Kidney capillary endothelial cell (primary cell): ENCODE results near the gene FUBP1.
"Not testable (repeated sequence)": the region's sequence is repeated elsewhere in the genome, so short reads cannot be mapped to it uniquely, and the experiment has no call there.

Experiments
- DNase-seq: peaks from one replicate; pipeline ENCODE4 v3.0.0-alpha.2; 2018; ENCODE audit warnings: low spot score

FUBP1 gene

DNA sequence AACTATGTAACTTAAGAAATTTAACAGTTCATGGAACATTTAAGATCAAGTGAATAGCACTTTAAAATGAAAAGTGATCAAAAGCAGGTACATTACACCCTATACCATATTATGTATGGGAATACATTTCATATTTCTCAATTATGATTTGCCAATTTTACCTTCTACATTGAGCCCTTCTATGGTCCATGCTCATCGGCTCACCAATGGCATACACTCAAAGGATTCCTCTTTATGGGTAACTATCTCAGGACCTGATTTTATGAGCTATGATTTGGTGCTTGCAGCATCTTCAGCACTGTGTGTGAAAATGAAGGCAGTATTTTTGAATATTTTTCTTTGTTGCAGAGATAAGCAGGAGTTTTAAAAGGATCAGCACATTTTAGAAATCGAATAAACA lies 33.5 kb downstream of the FUBP1 start:
- no peak for DNase-seq

DNA sequence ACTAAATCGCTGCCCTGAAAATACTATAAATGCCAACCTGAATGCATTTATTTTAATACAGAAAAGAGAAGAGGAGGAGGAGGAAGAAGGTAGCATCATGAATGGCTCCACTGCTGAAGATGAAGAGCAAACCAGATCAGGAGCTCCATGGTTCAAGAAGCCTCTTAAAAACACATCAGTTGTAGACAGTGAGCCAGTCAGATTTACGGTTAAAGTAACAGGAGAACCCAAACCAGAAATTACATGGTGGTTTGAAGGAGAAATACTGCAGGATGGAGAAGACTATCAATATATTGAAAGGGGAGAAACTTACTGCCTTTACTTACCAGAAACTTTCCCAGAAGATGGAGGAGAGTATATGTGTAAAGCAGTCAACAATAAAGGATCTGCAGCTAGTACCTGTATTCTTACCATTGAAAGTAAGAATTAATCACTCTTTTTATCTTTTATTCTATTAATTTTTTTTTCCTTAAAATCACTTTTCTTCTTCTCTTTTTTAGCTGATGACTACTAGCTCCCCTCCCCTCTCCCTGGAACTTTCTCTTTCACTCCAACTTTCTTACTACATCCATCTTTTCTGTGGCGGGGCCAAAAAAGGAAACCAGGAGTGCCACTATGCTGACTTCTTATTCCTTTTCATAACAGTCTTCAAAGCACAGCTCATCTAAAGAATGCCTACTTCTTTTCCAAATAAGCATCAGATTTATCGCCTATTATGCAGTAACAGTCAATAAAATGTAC lies 36.3 kb downstream of the FUBP1 start:
- no peak for DNase-seq

DNA sequence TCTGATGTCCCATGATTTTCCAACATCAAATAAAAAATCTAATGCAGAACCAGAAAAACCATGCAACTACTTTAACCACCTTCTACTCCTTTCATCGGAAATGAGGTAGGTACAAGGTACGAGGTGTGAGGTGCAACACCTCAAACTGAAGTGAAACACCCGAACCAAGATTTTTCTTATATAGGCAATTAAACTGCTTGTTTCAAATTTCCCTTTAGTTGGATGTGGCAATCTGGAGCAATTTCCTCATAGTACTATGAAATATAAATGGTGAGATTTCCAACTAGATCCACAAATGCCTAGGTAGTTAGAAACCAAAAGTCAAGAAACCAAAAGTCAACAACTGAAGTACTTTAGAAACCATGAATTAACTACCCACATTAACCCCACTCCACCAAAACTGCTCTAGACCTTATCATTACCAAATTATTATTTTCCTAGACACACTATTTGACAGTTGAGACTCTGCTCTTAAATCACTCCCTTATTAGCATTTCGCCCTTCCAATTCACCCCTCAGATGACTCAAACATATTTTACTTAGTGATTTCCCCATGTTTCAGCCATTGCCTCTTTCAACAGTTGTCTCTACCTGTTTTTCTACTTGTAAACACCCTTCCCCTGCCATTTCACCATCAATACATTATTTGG lies 37.8 kb downstream of the FUBP1 start:
- no peak for DNase-seq

DNA sequence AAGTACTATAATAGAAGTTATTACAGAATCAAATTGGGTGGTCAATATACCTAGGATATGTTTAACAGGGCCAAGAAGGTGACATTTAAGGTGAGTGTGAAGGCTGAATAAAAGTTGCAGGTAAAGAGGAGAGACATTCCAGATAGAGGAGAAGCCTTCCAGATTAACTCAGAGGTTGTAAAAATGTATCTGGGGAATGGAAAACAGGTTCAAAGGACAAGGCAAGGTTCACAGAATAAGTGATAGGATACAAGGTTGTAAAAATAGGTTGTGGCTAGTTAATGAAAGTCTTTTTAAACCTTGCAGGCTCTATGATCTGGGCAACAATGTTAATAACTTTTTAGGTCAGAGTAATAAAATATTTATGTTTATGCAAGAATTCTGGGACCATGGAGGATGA lies 40.2 kb downstream of the FUBP1 start:
- no peak for DNase-seq

DNA sequence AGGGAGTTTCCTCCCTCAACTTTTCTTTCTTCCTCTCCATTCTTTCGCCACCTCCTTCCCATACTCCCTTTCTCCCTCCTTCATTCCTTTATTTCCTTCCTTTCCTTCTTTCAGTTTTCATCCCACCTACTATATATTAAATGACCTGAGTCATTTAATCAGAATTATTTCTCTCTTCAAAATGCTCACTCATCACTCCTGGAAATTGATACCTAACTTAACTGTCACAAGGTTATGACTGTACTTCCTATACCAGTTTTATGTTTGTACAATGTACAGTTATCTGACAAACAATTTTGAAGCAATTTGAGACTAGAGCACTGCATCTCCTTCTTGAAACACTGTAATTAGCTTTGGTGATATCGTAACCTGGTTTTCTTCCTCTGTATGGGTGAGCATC lies 49.1 kb downstream of the FUBP1 start:
- peak; percentile 14 for DNase-seq

DNA sequence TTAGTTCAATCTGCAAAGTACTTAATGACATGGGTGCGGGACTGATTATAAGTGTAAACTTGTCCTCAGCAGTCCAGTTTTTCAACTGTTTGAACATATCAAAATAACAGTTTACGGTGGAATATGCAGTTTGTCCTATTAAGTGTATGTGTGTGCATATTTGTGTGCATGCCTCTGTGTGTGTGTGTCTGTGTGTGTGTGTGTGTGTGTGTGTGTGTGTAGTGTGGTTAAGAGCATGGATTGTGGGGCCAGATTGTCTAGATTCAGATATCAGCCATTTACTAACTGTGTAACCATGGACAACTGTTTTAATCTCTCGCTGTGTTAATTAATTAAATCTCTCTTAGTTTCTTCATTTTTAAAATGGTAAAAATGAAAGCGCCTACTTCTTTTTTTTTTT lies 51.5 kb downstream of the FUBP1 start:
- DNase-seq: no peak

DNA sequence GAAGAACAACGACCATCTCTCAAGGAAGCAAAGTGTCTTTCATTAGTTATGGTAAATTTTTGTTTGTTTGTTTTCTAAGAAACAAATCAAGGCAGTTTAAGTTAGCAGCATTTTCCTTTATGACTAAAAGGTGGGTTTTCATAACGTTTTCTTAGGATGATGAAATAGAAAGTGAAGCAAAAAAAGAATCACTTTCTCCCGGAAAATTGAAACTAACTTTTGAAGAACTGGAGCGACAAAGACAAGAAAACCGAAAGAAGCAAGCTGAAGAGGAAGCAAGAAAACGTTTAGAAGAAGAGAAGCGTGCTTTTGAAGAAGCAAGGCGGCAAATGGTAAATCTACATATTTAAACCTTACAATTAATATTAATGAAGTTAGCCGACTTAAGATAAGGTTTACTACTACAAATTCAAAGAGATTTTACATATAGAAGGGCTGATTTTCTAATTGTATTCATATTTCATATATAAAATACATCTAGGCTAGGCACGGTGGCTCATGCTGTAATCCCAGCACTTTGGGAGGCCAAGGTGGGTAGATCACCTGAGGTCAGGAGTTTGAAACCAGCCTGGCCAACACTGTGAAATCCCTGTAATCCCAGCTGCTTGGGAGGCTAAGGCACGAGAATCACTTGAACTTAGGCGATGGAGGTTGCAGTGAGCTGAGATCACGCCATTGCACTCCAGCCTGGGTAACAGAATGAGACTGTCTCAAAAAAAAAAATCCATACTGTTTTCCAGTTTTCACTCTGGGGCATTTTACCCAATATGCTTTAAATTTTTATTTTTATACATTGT lies 52.1 kb downstream of the FUBP1 start:
- no peak for DNase-seq

DNA sequence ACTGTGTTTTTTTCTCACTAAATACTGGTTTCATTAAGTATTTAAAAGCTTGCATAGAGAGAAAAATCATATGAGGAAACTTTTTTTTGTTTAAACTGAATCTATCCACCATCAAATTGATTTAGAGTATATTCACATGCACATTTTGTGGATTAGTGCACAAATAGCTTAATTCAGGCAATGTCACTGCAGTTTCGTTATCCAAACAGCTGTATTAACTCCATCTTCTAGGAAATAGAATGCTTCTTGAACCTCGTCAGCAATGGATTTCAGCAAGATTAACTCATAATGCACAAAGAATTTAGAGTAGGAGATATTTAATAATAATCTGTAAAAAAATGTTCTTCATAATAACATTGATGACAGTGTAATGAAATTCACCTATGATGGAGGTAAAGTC lies 52.9 kb downstream of the FUBP1 start:
- DNase-seq: no peak

DNA sequence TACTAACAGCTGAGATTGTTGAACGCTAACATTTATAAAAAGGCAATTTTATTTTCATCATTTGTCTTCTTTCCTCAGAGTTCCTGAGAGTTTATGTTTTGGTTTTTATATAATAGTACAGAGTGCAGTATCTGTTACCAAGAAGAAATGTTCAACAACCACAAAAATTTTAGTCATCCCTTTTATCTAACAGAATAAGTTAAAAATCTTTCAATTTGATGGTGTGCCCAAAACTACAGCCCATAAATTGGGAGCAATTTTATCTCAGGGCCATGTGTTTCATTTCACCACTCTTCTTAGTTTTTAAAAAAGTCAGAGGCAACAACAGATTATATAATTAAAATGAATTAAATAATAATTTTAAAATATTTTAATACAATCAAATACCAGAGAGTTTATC lies 53.4 kb downstream of the FUBP1 start:
- DNase-seq: no peak

DNA sequence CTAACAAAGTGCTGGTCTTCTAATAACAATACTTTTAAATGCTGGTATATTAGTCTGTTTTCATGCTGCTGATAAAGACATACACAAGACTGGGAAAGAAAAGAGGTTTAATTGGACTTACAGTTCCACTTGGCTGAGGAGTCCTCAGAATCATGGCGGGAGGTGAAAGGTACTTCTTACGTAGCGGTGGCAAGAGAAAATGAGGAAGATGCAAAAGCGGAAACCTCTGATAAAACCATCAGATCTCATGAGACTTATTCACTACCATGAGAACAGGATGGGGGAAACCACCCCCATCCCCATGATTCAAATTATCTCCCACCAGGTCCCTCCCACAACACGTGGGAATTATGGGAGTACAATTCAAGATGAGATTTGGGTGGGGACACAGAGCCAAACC lies 60.0 kb downstream of the FUBP1 start:
- DNase-seq: not testable (repeated sequence)

DNA sequence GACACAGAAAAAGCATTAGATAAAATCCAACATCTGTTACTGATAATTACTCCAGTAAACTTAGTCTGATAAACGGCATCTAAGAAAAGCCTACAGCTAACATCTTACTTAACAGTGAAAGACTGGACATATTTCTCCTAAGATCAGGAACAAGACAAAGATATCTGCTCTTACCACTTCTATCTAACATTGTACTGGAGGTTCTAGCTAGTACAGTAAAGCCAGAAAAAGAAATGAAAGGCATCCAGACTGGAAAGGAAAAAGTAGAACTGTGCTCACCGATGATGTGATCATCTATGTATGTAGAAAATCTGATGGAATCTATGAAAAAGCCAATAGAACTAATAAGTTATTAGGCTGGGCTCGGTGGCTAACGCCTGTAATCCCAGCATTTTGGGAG lies 68.8 kb downstream of the FUBP1 start:
- DNase-seq: no peak

DNA sequence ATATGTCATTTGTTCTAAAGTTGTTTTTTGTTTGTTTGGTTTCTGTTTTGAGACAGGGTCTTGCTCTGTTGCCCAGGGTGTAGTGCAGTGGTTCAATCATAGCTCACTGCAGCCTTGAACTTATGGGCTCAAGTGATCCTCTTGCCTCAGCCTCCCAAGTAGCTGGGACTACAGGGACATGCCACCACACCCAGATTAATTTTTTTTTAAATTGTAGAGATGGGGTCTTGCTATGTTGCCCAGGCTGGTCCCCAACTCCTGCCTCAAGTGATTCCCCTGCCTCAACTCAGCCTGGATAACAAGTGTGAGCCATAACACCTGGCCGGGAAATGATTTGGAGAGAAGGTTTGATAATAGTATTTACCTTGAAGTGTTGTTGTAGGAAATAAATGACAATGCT lies 72.2 kb downstream of the FUBP1 start:
- DNase-seq: no peak

DNA sequence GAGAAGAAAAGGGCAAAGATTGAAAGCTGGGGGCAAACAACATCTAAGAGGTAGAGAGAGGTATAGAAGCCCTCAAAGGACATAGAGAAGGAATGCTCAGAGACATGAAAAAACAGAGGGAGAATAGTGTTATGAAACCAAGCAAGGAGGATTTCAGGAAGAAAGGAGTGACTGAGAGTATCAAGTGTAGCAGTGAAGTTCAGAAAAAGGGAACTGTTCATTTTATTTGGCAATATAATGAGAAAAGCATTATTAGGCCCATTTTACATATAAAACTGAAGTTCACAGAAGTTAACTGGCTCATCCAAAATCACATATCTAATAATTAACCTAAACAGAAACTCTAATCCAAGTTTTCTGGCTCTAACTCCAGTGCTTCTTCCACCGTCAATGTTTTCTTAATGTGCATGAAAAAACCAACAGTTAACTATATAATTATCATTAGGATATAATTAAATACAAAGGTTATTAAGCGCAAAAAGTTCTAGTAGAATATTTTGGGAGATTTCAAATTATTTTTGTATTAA lies 72.8 kb downstream of the FUBP1 start:
- DNase-seq: no peak

DNA sequence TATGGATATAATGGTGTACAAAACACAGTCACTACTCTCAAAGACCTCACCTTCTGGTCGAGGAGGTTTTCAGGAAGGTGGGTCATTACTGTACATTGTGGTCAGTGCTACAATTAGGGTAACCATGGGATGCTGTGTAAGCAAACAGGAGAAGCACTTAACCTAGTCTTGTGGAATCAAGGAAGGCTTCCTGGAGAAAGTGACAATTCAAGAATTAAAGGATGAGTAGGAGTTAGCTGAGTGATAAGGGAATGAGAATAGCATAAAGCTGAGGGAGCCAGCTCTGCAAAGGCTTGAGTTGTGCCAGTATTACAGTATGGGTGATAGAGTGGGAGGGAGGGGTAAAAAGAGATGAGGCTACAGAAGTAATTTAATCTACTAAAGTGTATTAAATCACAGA lies 73.3 kb downstream of the FUBP1 start:
- DNase-seq: no peak

DNA sequence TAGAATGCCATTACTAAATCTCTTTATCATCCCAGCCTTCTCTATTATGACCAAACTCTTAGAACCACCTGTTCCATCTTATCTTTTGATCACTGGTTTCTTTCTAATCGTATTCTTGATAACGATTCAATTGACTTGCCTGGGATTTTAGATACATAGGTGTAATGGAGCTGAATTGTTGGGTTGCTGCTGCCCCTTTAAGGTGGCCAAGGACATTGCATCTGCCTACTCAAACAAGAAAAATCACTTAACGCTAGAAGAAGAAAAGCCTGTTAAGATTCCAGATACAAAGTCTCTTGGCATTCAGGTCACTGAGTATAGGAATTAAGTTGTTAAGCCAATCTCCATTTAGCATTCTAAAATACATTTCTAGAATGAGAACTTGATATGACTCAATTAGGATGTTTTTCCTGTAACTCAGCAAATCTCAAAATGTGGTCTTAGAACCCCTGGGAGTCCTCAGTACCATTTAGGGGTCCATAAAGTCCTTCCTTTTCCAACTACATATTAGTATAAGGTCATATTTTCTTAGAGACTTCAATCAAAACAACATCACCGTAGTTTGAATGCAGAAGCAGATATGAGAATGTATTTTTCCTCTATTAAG lies 78.1 kb downstream of the FUBP1 start:
- no peak for DNase-seq

DNA sequence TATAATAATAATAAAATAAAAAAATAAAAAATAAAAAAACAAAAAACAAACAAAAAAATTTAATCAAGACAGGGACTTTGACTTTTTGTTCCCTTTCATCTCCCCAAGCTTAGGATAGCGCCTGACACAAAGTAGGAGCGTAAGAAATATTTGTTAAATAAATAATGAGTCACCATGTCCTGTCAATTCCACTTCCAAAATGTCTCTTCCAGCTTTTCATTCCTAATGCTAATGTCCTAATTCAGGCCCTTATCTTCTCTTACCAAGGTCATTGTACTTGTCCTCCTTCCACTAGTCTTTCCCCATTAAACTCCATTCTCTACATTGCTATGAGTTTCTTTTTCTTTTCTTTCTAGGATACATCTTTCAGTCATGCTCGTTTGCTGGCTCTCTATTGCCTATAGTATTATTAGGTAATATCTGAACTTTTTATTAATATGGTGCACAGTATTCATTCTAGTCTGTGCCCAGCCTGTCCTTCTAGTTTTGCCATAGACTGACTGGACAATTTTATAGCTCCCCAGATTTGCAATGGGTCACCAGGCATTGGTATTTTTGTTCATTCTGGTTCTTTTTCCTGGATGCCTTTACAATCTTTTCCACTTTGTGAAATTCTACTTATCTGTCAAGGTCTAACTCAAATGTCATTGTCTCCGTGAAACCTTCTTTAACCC lies 79.1 kb downstream of the FUBP1 start:
- DNase-seq: no peak
